Right renal cortex interstitium (tissue), 3 donors: Measurements from ENCODE around the gene SKI. TPM values are rescaled to one million over a fixed set of nuclear protein-coding genes. Genes with fewer than 3 reads are reported as not detected.
"Not testable (repeated sequence)": the region's sequence is repeated elsewhere in the genome, so short reads cannot be mapped to it uniquely, and the experiment has no call there.

Source experiments
- DNase-seq, 3 donors: peaks; one replicate each; pipeline ENCODE4 v3.0.0-alpha.2; 2013; ENCODE audit warnings: low read depth in 3 of 3, low spot score in 2 of 3
- polyA plus RNA-seq, 3 donors: library from polyadenylated mRNA; unstranded; fragments of 120-200 nt; gene quantifications; one replicate each; pipeline ENCODE4 v1.2.1, GENCODE V29; 2013; ENCODE audit not compliant: insufficient read length in 3 of 3

The SKI gene
- polyA plus RNA-seq, 3 donors, result 40.8 to 46.7 (median 45.3) TPM

DNA sequence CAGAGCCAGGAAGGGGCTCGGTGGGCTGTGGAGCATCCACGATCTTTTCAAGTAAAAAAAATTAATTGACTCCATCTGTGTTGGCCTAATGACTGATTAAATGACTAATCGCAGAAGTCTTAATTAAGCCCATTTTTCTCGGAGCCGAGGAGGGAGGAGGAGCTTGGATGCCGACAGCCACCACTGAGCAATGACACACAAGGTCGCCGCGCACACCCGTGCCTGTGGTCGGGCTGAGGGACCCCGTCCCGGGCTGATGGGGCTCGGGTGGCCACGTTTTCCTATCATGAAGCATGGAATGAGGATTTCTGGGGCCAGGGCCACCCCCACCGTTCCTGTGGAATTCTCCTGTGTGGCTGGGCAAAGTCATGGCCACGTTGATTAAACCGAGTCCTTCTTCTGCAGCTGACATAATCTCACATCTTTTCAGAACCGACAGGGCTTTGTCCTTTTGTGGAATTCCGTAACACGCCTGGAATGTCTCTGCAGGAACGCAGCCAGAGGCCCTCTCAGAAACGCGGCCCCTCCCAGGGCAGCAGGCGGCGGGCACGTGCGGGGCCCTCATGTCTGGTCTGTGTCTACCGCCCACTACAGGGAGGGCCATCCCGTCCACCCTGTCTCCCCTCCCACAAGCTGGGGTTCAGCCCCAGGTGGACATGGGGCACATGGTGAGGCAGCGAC lies 102.5 kb downstream of the SKI start:
- DNase-seq, result no peak

DNA sequence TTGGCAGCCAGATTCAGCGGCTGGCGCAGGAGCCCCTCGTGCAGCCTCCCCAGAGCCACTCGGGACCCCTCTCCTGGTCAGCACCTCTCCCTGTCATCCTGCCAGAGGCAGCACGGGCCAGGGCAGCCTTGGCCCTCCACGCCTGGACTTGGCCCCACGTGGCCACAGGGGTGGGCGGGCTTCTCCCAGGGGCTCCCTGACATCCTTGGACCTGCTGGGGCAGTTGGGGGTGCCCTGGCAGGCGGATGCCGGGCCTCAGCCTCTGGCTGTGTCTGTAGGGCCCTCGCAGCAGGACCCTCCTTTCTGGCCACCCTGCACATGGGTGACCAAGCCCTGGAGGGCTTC lies 103.1 kb downstream of the SKI start:
- no peak for DNase-seq

DNA sequence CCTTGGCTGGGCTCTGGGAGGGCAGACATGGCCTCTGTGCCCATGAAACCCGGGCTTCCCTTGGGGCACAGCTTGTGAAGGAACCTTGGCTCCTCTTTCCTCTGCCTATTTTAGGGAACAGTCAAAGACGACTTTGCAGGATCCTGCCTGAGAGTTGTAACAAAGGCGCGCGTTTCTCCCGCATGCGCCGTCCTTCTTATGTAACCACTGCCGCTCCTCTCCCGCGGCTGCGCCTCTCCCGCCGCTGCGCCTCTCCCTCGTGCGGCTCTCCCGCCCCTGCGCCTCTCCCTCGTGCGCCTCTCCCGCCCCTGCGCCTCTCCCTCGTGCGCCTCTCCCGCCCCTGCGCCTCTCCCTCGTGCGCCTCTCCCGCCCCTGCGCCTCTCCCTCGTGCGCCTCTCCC lies 103.5 kb downstream of the SKI start:
- not testable (repeated sequence) for DNase-seq

DNA sequence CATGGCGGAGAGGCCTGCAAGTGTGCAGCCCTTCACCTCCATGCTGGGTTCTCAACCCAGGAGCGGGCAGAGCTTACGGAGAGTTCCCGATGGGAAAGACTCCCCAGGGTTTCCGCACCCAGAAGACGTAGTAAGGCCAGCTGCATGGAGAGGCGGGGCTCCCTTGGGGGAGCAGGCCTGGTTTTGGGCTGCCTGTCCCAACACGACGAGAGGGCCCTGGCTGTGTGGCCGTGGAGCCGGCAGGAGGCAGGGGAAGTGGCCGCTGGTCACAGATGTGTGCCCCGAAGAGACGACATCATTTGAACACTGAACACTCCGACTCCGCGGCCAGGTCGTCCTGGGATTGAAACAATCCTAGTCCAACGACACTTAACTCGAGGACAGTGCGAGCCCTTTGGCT lies 106.2 kb downstream of the SKI start:
- no peak for DNase-seq

DNA sequence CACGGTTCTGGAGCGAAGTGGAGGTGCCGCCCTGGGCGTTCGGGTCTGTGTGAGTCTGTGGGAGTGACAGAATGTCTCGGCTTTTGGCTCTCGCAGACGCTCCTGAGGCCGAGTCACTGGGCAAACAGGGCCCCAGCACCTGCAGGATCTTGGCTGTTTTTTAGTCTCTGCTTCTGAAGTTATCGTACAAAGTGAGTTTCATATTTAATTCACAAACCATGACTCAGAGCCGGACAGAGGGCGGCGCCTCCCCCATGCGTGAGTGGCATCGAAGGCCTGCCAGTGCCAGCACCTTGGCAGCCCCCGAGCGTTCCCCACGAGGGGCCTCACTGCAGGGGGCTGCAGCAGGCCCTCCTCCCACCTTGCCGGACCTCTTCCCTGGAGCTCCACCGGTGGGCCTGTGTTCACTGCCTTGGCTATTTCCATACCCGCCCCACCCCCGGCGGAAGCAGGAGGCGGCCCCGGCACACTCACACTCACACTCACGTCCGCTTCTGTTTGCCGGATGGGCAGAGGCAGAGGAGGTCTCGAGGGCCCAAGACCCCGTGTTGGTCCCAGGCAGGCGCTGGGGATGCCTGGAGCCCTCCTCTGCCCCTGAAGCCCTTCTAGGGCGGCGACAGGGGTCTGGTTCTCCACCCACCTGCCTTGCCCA lies 106.9 kb downstream of the SKI start:
- no peak for DNase-seq

DNA sequence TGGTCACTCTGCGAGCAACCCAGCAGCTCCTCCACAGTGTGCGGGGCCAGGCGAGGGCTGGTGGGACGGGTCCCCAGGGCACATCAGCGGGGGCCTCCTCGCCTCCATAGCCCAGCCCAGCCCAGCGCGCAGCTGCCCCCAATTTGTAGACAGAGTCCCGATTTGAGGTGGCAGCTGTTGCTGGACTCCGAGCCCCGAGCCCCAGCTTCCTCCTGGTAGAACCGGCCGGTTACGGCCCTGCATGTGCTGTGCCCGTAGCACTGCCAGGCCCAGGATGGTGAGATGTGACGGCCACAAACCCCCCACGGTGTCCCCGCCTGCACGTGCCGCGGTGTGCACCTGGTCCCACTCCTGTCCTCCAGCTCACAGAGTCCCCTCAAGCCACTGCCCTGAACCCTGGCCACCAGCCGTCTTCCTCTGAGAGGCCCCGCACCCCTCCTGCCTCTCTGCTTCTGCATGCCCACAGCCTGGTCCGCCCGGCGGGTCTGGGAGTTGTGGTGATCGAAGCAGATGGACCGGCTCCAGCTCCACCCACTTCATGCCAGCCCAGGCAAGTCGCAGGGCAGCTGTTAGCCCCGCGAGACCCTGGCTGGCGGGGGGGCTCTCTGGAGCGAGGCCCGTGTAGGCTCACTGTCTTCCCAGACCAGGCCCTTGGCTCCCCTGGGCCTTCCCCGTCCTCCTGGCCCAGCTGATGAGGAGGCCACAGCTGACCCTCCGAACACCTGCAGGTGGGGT lies 107.8 kb downstream of the SKI start:
- DNase-seq, result no peak

DNA sequence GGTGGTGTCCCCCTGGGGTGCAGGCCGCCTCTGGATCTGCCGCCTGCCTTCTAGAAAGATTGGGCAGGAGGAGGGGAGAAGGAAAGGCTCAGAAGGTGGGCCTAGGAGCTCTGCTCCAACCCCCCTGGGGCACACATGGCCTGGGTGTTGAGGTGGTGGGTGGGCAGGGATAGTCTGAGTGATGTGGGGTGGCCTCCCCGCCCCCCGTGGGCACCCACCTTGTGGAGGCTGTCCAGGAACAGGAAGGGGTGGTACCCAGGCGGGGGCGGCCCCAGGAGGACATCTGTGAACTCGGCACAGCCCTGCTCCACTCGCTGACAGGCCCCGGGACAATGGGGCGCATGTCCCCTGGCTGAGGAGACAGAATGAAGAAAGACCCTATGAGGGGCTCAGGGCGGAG lies 108.4 kb downstream of the SKI start:
- no peak for DNase-seq

DNA sequence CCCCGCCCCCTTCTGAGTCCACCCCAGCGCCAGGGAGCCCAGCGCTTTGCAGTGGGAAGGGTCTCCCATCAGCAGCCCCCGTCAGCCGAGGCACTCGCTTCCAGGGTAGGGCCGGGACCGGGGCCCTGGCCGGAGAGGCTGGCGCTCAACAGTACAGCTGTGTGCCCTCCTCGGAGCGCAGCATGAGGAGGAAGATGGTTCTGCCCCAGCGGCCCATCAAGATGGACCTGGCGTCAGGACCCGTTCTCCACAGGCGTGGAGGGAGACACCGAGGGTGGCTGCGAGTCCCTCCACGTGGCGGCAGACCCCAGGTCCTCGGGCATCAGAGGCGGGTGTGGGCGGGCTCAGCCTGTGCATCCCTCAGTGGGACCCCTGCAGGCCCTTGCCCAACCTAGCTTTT lies 109.0 kb downstream of the SKI start:
- DNase-seq, result no peak

DNA sequence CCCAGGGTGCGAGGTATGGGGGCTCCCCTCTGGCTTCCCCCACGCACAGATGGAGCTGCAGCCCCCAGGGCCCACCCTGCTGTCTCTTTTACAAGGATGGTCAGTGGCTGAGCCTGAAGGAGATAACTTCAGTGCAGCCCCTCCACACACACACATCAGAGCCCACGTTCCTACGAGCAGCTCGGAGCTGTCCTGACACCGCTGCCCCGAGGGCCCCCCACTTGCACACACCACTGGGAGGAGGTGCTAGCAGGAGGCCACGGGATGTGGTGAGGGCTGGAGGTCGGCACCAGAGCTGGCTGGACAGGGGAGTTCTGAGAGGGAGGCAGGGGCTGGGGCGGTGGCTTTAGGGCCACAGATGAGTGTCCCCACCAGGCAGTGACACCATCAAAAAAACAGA lies 109.4 kb downstream of the SKI start:
- DNase-seq, result no peak

DNA sequence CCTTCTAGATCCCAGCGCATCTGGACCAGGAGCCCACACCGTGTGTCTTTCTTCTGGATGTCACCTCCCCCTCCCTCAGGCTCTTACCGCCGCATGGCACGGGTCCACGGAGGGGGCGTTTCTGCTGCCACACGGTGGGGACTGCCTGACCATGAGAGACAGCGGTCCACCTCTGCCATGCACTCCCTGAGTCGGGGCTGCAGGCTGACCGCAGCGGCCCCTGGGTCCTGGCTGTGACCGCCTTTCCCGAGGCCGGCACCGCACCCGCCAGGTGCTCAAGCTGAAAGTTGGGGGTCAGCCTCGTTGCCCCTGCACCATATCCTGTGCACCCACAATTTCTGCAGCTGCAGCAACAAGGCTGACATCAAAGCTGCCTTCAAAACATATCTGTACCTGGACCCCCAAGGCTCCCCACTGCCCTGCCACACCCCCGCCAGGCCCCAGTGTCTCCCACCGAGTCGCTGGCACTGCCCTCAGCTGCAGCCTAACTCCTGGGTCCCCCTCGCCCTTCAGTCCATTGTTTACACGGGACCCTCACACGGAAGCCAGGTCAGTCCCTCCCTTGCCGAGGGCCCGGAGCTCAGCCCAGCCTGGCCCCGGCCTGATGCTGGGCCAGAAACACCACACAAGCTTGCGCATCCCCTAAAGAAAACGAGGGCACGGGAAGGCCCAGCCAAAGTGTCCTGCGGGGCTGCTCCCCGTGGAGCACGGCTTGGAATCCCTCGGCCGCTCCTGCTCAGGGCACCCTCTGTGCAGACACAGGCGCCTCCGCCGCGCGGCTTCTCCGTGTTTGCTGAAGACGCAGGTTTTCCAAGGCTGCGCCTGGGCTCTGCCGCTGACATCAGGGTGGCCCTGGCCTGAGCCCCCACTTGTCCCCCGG lies 111.3 kb downstream of the SKI start:
- no peak for DNase-seq

DNA sequence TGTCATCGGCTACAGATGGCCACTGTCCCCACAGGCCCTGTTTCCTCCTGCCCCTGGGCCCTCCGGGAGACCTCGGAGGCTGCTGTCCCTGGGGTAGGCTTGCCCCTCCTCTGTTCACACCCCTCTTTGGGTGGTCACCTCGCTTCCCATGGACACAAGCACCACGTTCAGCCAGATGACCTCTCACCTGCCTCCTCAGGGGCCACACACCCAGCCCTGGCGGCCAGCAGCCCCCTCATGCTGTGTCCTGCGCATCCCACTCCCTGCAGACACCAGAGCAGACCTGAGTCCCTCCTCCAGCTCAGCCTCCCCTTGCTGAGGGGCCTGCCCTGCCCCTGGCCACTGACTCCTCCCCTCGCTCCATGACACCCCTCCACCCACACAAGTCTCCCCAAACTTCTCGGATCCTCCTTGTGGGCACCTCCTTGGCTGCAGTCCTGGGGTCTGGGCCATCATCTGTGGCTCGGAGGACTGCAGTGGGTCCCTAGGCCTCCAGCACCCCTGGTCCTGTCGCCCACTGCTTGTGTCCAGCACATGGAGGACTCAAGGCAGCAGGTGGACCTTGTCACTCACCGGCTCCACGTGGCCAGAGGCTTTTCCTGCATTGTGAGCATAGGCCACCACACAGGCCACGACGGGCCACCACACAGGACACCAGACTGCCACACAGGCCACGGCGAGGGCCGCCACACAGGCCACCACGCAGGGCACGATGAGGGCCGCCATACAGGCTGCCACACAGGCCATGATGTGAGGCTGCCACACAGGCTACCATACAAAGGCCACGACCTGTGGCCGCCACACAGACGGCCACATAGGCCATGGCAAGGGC lies 112.2 kb downstream of the SKI start:
- DNase-seq, result no peak

DNA sequence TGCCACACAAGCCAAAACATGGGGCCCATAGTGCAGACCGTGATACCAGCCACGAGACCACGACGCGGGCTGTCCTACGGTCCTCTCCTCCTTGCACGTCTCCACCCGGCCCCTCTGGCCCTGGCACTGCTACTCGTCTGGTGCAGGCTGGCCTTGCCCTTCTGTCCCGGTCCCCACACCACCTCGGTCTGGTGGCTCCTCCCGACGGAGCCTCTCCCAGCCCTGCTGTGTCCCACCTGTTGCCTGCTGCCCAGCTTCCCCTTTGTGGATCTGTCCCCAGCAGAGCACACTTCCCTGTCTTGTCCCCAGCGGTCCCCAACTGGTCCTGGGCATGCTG lies 112.8 kb downstream of the SKI start:
- DNase-seq, result no peak

DNA sequence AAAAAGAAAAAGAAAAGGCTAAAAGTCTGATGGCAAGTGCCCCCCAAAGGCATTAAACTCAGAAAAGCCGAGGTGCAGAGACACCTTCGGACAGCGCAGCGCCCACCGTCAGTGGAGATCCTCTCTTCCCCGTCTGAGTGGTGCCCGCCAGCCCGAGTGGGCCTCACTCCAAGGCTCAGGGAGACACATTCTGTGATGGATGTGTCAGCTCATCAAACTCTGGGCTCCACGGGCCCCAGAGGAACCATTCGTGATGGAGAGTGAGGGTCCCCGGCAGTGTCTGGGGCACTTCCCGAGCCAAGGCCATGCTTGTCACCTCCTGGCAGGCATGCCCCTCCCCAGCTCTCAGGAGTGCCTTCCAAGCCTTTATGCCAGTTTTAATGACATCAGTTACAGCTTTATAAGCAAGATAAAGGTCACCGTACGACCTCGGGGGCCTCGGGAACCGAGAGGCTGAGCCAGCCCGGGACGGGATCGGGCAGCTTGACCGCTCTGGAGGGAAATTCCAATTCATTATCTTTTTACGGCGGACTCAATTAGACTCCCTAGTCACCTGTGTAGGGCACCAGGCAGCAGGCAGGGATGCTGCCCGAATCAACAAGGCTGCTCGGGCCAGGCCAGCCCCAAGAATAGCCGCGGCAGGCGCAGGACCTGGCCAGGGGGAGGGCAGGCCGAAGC lies 113.7 kb downstream of the SKI start:
- no peak for DNase-seq

DNA sequence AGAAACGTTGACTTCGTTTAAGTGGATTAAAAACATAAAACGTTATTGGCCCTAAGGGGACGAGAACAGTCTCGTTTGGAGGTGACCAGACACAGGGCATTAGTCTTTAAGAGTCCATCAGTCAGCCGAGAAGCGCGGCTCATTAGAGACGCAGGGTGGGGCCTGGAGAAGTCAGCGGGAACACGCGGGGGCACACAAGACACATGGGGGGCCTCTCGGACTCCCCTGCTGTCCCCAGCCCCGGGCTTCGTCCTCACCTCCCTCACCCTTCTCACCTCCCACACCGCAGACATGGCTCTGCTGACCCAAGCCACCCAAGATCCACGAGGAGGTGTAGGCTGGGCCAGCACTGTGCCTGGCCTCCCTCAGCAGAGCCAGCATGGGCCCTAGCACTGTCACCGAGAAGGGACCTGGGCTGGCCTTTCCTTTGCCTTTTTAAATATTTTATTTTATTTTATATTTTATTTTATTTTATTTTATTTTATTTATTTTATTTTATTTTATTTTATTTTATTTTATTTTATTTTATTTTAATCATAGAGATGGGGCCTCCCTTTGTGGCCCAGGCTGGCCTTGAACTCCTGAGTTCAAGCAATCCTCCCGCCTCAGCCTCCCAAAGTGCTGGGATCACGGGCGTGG lies 114.4 kb downstream of the SKI start:
- no peak for DNase-seq

DNA sequence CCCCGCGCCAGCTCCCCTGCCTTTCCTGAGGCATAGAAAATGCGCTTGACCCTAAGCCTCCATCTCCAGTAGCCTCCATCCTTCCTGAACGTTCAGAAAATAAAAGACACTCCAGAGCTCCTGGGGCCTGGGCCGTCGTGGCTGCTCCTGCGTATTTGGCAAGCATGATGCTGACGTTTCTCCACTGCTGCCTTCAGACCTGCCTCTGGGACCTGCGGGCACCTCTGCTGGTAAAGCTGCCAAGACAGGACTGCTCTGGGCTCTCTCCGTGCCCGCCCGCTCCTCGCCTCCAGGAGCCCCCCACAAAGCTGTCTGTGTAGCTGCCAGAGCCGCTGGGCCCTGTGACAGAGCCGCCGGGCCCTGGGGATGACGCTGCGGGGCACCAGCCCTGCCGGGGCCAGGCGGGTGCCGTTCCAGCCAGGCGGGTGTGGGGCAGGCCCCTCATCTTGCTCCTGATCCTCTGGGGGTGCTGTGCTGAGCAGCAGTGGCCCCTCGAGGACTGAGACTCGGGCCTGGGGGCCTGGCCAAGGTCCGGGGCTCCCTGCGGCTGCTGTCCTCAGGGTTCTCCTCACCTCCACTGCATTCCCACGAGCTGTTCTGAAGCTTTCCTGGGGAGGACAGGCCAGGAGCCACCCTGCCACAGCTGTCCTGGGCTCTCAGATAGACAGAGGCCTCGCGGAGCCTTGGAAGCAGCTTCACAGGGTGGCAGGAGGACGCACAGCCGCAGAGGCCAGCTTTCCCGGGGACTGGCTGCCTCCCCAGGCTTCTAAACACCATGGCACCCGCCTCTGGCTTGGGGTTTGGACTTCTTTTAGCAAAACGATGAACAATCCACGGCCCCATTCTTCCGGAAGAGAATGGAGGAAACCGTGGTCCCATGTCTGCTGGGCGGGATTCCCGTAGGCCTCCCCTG lies 115.2 kb downstream of the SKI start:
- DNase-seq, result no peak

DNA sequence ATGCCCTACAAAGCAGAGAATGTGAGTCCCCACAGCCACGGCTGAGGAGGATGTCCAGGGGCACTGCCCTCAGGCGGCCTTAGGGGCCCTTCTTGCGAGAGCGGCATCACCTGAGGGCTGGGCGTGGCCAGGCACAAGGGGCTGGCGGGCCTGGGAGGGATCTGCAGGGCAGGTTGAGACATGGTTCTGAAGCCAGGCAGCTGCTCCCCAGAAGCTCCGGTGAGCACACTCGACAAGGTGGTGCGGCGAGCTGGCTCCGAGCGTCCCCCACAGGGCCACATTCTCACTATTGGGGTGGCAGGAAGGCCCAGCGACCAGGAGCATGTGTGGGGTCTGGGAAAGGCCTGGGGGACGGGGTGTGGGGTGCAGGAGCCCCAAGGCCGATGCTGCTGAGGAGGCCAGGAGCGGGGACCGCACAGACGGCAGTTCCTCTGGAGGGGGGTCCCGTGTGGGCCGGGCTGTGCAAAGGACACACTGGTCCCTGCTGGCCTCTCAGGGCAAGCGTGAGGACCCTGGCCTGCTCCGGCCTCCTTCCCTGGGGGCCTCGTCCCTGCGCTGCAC lies 116.1 kb downstream of the SKI start:
- no peak for DNase-seq

DNA sequence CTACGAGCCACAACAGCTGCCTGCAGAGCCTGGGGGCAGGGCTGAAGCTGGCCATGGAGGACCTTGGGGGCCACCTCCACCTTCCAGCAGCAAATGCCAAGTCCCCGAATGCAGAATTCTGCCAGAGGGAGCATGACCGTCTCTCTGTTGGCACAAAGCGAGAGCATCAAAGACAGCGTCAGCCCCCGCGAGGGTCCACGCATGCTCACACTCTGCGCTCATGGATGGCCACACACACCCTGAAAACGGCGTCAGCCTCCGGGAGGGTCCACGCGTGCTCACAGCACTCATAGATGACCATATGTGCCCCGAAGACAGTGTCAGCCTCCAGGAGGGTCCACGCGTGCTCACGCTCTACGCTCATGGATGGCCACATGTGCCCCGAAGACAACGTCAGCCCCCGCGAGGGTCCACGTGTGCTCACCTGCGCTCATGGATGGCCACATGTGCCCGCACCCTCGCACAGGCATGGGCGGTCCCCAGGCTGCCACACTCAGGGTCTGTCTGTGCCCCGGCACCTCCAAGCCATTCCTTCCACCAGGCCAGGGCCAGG lies 116.7 kb downstream of the SKI start:
- DNase-seq, result no peak
